HepG2 (cell line): ENCODE measurements around the gene ITSN2.

Source experiments
- BRD4 ChIP-seq: sonication (generic); formaldehyde crosslinking; IDR thresholded peaks from 2 replicates; pipeline ENCODE4 v1.4.0; 2020; ENCODE audit warnings: missing genetic modification reagents
- ELF1 ChIP-seq: sonication (generic); formaldehyde crosslinking; IDR thresholded peaks from 2 replicates; pipeline ENCODE4 v1.4.0; 2020; ENCODE audit warnings: missing genetic modification reagents
- EZH2 ChIP-seq: conservative IDR thresholded peaks from 2 replicates; pipeline ENCODE4 v1.6.1; 2012; ENCODE audit warnings: mild to moderate bottlenecking, low read depth, low read length, moderate library complexity
- HOXA7 ChIP-seq: sonication (generic); formaldehyde crosslinking; IDR thresholded peaks from 2 replicates; pipeline ENCODE4 v1.8.1; 2022; ENCODE audit warnings: mild to moderate bottlenecking, missing genetic modification reagents, moderate library complexity
- NCOR1 ChIP-seq: fragments of 200-600 bp; sonication (generic); IDR thresholded peaks from 2 replicates; pipeline ENCODE4 v1.7.0; 2017; ENCODE audit warnings: antibody characterized with exemption, low read length, borderline replicate concordance
- NFRKB ChIP-seq: fragments of 450-650 bp; IDR thresholded peaks from 2 replicates; pipeline ENCODE4 v1.6.1; 2017
- POLR2A ChIP-seq, 2 experiments: IDR thresholded peaks; 2 replicates each; pipeline ENCODE4 v1.6.1; 2011; ENCODE audit warnings: low read depth in 2 of 2, low read length in 2 of 2, mild to moderate bottlenecking in 1 of 2, moderate library complexity in 1 of 2; ENCODE audit not compliant: insufficient read depth in 1 of 2
- TAF1 ChIP-seq: sonication (generic); formaldehyde crosslinking; IDR thresholded peaks from 2 replicates; pipeline ENCODE4 v1.4.0; 2020; ENCODE audit warnings: missing genetic modification reagents
- ZIK1 ChIP-seq: sonication (generic); formaldehyde crosslinking; IDR thresholded peaks from 2 replicates; pipeline ENCODE4 v1.5.0; 2020; ENCODE audit warnings: mild to moderate bottlenecking, low read depth, missing genetic modification reagents, borderline replicate concordance
- TF ChIP-seq, protein P1 (sequence below): sonication (generic); formaldehyde crosslinking; conservative IDR thresholded peaks from 2 replicates; pipeline ENCODE4 v1.5.0; 2020; ENCODE audit warnings: missing genetic modification reagents
- TF ChIP-seq, protein P2 (sequence below): sonication (generic); formaldehyde crosslinking; IDR thresholded peaks from 2 replicates; pipeline ENCODE4 v1.5.0; 2020; ENCODE audit warnings: mild to moderate bottlenecking, missing genetic modification reagents, moderate library complexity

DNA sequence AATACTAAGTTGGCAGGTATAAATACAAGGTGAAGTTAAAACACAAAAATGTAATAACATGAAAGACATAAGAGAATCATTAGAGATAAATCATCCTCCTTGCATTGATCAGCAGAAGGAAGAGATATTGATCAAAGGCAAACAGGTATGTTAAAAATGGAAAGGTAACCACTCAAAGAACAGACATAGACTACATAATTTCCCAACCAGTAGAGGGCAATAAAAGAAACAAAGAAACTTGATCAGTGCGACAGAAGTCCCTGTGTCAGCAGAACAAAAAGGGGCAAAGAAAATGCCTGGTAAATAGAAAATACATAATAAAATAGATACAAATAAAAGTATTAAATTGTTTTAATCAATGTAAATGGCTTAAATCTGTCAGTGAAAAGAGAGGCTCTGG is 131.9 kb downstream of the ITSN2 start:
- TF ChIP-seq ELF1 (CRISPR knock-in tag): no peak
- TF ChIP-seq EZH2: no peak
- TF ChIP-seq NCOR1: no peak
- TF ChIP-seq POLR2A (IDR thresholded peaks at IDR 0.05; ENCODE audit: insufficient read depth in 1 of 2, low read depth in 2 of 2, low read length in 2 of 2): no peak
- TF ChIP-seq ZIK1 (CRISPR knock-in tag): no peak
- no peak for TF ChIP-seq TAF1
- TF ChIP-seq, protein P1, sequence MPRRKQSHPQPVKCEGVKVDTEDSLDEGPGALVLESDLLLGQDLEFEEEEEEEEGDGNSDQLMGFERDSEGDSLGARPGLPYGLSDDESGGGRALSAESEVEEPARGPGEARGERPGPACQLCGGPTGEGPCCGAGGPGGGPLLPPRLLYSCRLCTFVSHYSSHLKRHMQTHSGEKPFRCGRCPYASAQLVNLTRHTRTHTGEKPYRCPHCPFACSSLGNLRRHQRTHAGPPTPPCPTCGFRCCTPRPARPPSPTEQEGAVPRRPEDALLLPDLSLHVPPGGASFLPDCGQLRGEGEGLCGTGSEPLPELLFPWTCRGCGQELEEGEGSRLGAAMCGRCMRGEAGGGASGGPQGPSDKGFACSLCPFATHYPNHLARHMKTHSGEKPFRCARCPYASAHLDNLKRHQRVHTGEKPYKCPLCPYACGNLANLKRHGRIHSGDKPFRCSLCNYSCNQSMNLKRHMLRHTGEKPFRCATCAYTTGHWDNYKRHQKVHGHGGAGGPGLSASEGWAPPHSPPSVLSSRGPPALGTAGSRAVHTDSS: no peak
- no peak for TF ChIP-seq HOXA7 (CRISPR knock-in tag)
- TF ChIP-seq BRD4 (CRISPR knock-in tag): no peak
- TF ChIP-seq NFRKB: no peak
- TF ChIP-seq, protein P2, sequence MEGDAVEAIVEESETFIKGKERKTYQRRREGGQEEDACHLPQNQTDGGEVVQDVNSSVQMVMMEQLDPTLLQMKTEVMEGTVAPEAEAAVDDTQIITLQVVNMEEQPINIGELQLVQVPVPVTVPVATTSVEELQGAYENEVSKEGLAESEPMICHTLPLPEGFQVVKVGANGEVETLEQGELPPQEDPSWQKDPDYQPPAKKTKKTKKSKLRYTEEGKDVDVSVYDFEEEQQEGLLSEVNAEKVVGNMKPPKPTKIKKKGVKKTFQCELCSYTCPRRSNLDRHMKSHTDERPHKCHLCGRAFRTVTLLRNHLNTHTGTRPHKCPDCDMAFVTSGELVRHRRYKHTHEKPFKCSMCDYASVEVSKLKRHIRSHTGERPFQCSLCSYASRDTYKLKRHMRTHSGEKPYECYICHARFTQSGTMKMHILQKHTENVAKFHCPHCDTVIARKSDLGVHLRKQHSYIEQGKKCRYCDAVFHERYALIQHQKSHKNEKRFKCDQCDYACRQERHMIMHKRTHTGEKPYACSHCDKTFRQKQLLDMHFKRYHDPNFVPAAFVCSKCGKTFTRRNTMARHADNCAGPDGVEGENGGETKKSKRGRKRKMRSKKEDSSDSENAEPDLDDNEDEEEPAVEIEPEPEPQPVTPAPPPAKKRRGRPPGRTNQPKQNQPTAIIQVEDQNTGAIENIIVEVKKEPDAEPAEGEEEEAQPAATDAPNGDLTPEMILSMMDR (CRISPR knock-in tag): peak; percentile 52
